MM.1S (cell line): Measurements from ENCODE around the gene TSPAN32.

ENCODE experiments used
- DNase-seq: peaks from one replicate; pipeline ENCODE4 v3.0.0-alpha.2; 2015
- H2AFZ ChIP-seq: fragments of 300-600 bp; sonication (generic); 2 replicates; pipeline ENCODE4 v1.6.0; 2016; ENCODE audit warnings: antibody characterized with exemption, low read length
- H3F3A ChIP-seq: fragments of 300-600 bp; sonication (generic); 2 replicates; pipeline ENCODE4 v1.6.1; 2016; ENCODE audit warnings: mild to moderate bottlenecking, antibody characterized with exemption, low read length, moderate library complexity, mixed read lengths; ENCODE audit not compliant: insufficient read depth
- H3K27ac ChIP-seq: fragments of 300-600 bp; sonication (generic); 2 replicates; pipeline ENCODE4 v1.5.1; 2016; ENCODE audit warnings: mild to moderate bottlenecking, low read length
- H3K27me3 ChIP-seq: fragments of 300-600 bp; sonication (generic); replicated peaks from 2 replicates; pipeline ENCODE4 v1.6.0; 2016; ENCODE audit warnings: low read length; ENCODE audit not compliant: insufficient read depth
- H3K36me3 ChIP-seq: fragments of 300-600 bp; sonication (generic); replicated peaks from 2 replicates; pipeline ENCODE4 v1.6.1; 2016; ENCODE audit warnings: mild to moderate bottlenecking, low read length, mixed read lengths; ENCODE audit not compliant: insufficient read depth
- H3K4me1 ChIP-seq: fragments of 300-600 bp; sonication (generic); 2 replicates; pipeline ENCODE4 v1.6.1; 2016; ENCODE audit warnings: low read length, mixed read lengths
- H3K4me2 ChIP-seq: fragments of 300-600 bp; sonication (generic); 2 replicates; pipeline ENCODE4 v1.6.0; 2016; ENCODE audit warnings: low read depth, low read length
- H3K4me3 ChIP-seq: fragments of 300-600 bp; sonication (generic); 2 replicates; pipeline ENCODE4 v1.5.1; 2016; ENCODE audit warnings: low read length, mixed read lengths
- H3K79me2 ChIP-seq: fragments of 300-600 bp; sonication (generic); 2 replicates; pipeline ENCODE4 v1.6.1; 2016; ENCODE audit warnings: mixed run types, low read length, mixed read lengths
- H3K9ac ChIP-seq: fragments of 300-600 bp; sonication (generic); 2 replicates; pipeline ENCODE4 v1.6.1; 2016; ENCODE audit warnings: low read length, mixed read lengths
- H3K9me2 ChIP-seq: fragments of 300-600 bp; sonication (generic); replicated peaks from 2 replicates; pipeline ENCODE4 v1.6.1; 2016; ENCODE audit warnings: mild to moderate bottlenecking, low read length, mixed read lengths; ENCODE audit not compliant: insufficient read depth
- H3K9me3 ChIP-seq: fragments of 300-600 bp; sonication (generic); replicated peaks from 2 replicates; pipeline ENCODE4 v1.6.1; 2016; ENCODE audit warnings: mild to moderate bottlenecking, low read length, mixed read lengths; ENCODE audit not compliant: insufficient read depth
- H4K20me1 ChIP-seq: fragments of 300-600 bp; sonication (generic); 2 replicates; pipeline ENCODE4 v1.6.1; 2016; ENCODE audit warnings: mild to moderate bottlenecking, low read length, moderate library complexity, mixed read lengths; ENCODE audit not compliant: insufficient read depth
- EZH2 ChIP-seq: fragments of 300-600 bp; sonication (generic); optimal IDR thresholded peaks from 2 replicates; pipeline ENCODE3; 2017; ENCODE audit warnings: low read depth, mild to moderate bottlenecking, antibody characterized with exemption, low read length, mixed read lengths
- EZH2phosphoT487 ChIP-seq: fragments of 300-600 bp; sonication (generic); IDR thresholded peaks from 2 replicates; pipeline ENCODE4 v1.6.1; 2018; ENCODE audit warnings: antibody characterized with exemption, low read length
- TF ChIP-seq, protein P1 (sequence below): fragments of 300-600 bp; sonication (generic); IDR thresholded peaks from 2 replicates; pipeline ENCODE4 v1.5.1; 2016; ENCODE audit warnings: antibody characterized with exemption, low read length, mixed read lengths

Gene TSPAN32

DNA sequence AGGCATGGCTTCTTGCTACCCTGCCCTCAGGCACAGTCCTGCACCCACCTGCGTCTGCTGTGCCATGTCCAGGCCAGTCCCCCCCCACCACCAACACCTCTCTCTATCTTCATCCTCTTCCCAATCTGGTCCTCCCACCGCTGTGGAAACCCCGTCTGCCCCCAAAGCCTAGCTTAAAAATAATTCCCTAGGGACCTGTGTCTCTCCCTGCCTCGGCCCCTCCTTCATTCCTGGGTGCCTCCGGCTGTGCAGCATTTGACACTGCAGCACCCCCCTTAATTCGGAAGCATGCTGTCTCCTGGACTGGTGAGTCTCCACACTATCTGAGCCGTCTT is 28.9 kb upstream of the TSPAN32 start:
- H3F3A ChIP-seq = no peaks in the 10 kb centered on the region
- no peak for DNase-seq
- H2AFZ ChIP-seq = no peak overlapping the region
- H3K4me2 ChIP-seq = no peak overlapping the region
- H3K9ac ChIP-seq = no peak overlapping the region
- peaks cover 74% of the 10 kb centered on the region for H3K27me3 ChIP-seq
- H3K36me3 ChIP-seq = no peaks in the 10 kb centered on the region
- H3K9me2 ChIP-seq = no peaks in the 10 kb centered on the region
- no peaks in the 10 kb centered on the region for H3K4me1 ChIP-seq
- H4K20me1 ChIP-seq = no peaks in the 10 kb centered on the region
- no peak for TF ChIP-seq EZH2
- TF ChIP-seq, protein P1, sequence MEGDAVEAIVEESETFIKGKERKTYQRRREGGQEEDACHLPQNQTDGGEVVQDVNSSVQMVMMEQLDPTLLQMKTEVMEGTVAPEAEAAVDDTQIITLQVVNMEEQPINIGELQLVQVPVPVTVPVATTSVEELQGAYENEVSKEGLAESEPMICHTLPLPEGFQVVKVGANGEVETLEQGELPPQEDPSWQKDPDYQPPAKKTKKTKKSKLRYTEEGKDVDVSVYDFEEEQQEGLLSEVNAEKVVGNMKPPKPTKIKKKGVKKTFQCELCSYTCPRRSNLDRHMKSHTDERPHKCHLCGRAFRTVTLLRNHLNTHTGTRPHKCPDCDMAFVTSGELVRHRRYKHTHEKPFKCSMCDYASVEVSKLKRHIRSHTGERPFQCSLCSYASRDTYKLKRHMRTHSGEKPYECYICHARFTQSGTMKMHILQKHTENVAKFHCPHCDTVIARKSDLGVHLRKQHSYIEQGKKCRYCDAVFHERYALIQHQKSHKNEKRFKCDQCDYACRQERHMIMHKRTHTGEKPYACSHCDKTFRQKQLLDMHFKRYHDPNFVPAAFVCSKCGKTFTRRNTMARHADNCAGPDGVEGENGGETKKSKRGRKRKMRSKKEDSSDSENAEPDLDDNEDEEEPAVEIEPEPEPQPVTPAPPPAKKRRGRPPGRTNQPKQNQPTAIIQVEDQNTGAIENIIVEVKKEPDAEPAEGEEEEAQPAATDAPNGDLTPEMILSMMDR = no peak
- TF ChIP-seq EZH2phosphoT487 = no peak
- no peaks in the 10 kb centered on the region for H3K9me3 ChIP-seq
- no peak overlapping the region for H3K27ac ChIP-seq
- no peaks in the 10 kb centered on the region for H3K79me2 ChIP-seq
- no peak overlapping the region for H3K4me3 ChIP-seq

DNA sequence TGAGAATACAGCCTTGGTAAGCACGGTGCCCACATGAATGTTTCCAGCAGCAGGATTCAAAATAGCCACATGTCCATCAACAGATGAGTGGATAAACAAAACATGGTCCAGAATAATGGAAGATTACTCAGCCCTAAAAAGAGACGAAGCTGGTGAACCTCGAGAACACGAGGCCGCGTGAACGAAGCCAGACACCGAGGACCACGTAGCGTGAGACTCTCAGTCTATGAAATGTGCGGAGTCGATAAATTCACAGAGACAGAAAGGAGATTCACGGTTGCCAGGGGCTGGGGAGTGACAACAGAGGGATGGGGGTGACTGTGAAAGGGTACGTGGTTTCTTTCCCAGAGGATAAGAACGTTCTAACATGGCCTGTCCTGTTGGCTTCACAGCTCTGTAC is 28.5 kb upstream of the TSPAN32 start:
- Histone ChIP-seq H4K20me1 (no peaks in the 10 kb centered on the region), H3K27me3 (peaks cover 74% of the 10 kb centered on the region), H3K4me3 (no peak overlapping the region), H3K27ac (no peak overlapping the region), H3K4me1 (no peaks in the 10 kb centered on the region), H3K79me2 (no peaks in the 10 kb centered on the region), H3K9me3 (no peaks in the 10 kb centered on the region), H3K9me2 (no peaks in the 10 kb centered on the region), H3K9ac (no peak overlapping the region), H2AFZ (no peak overlapping the region), H3K36me3 (no peaks in the 10 kb centered on the region), H3F3A (no peaks in the 10 kb centered on the region), H3K4me2 (no peak overlapping the region)
- DNase-seq = no peak
- TF ChIP-seq EZH2phosphoT487 (no peak), EZH2 (no peak)
- TF ChIP-seq, protein P1 = no peak

DNA sequence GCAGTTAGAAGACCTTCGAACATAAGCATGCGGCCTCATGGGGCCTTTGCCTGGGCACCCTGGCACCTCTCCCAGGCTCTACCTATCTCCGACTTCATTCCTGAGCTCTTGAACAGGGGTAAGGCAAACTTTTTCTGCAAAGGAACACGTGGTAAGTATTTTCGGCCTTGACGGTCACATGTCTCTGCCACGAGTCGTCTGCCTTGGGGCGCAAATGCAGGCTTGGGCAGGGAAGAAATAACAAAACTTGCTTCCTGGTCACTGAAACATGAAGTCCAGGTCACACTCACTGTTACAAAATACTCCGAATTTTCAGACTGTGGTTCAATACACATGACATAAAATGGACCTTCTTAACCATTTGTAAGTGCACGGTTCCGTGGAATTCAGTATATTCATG is 28.0 kb upstream of the TSPAN32 start:
- Histone ChIP-seq H3K4me2 (no peak overlapping the region), H3F3A (no peaks in the 10 kb centered on the region), H3K36me3 (no peaks in the 10 kb centered on the region), H3K9ac (no peak overlapping the region), H3K9me3 (no peaks in the 10 kb centered on the region), H2AFZ (no peak overlapping the region), H3K27me3 (peaks cover 75% of the 10 kb centered on the region), H3K79me2 (no peaks in the 10 kb centered on the region), H3K9me2 (no peaks in the 10 kb centered on the region), H3K4me1 (no peaks in the 10 kb centered on the region), H4K20me1 (no peaks in the 10 kb centered on the region), H3K4me3 (no peak overlapping the region), H3K27ac (no peak overlapping the region)
- TF ChIP-seq, protein P1 = no peak
- TF ChIP-seq EZH2phosphoT487 (no peak), EZH2 (no peak)
- no peak for DNase-seq
